Measurements from ENCODE around the gene USP43.

- TF ChIP-seq CTCF (IDR thresholded peaks at IDR 0.05) (no peak), EP300 (IDR thresholded peaks at IDR 0.05) (no peak), POLR2A (IDR thresholded peaks at IDR 0.05) (no peak)
These were observed 120.0 kb downstream of the USP43 start for GRCh38 chr17:9765322-9765721.
